ENCODE data around the gene UBA1.

GRCh38 chrX:47218280-47218919 lies 24.8 kb downstream of the UBA1 start, which contains the start of gene CDK16:
- TF ChIP-seq CEBPB (IDR thresholded peaks at IDR 0.05; ENCODE audit: low read depth, low read length): no peak
- TF ChIP-seq, protein P1, sequence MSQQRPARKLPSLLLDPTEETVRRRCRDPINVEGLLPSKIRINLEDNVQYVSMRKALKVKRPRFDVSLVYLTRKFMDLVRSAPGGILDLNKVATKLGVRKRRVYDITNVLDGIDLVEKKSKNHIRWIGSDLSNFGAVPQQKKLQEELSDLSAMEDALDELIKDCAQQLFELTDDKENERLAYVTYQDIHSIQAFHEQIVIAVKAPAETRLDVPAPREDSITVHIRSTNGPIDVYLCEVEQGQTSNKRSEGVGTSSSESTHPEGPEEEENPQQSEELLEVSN (IDR thresholded peaks at IDR 0.05): no peak

All from H1 (cell line).